Activated naive CD4-positive, alpha-beta T cell treated with anti-CD3 and anti-CD28 coated beads for 36 hours (primary cell): Measurements from ENCODE around the gene SLCO2B1. TPM values are rescaled to one million over a fixed set of nuclear protein-coding genes. Genes with fewer than 3 reads are reported as not detected.

Experiments
- CTCF ChIA-PET: fragments of 350-600 bp; sonication (Branson Sonifier 250); formaldehyde crosslinking; loops from one replicate; lab custom pipeline; 2021; ENCODE audit warnings: antibody characterized with exemption; lab: Charles Lee
- DNase-seq: peaks from one replicate; pipeline ENCODE4 v3.0.0-alpha.2; 2020
- H3K27ac Mint-ChIP-seq: one replicate; pipeline ENCODE4 v1.8.0; 2021; ENCODE audit warnings: mild to moderate bottlenecking, mixed read lengths
- H3K27me3 Mint-ChIP-seq: one replicate; pipeline ENCODE4 v1.8.0; 2021; ENCODE audit warnings: low read depth, mixed read lengths
- H3K36me3 Mint-ChIP-seq: one replicate; pipeline ENCODE4 v1.8.0; 2021; ENCODE audit warnings: low read depth, mixed read lengths
- H3K4me1 Mint-ChIP-seq: one replicate; pipeline ENCODE4 v1.8.0; 2021; ENCODE audit warnings: low read depth, mixed read lengths
- H3K4me3 Mint-ChIP-seq: one replicate; pipeline ENCODE4 v1.8.0; 2021; ENCODE audit warnings: mild to moderate bottlenecking, moderate library complexity, mixed read lengths
- H3K9me3 Mint-ChIP-seq: one replicate; pipeline ENCODE4 v1.8.0; 2021; ENCODE audit warnings: mixed read lengths
- intact Hi-C: fragments of 100-400 bp; cut with micrococcal nuclease; formaldehyde crosslinking; loops from one replicate; pipeline ENCODE4 v1.15.1; 2023
- total RNA-seq, 2 experiments: library from RNA; stranded (reverse); gene quantifications; one replicate each; pipeline ENCODE4 v1.2.3, GENCODE V29; 2021

SLCO2B1 gene
- total RNA-seq, 2 experiments from 2014 or later = not detected

DNA sequence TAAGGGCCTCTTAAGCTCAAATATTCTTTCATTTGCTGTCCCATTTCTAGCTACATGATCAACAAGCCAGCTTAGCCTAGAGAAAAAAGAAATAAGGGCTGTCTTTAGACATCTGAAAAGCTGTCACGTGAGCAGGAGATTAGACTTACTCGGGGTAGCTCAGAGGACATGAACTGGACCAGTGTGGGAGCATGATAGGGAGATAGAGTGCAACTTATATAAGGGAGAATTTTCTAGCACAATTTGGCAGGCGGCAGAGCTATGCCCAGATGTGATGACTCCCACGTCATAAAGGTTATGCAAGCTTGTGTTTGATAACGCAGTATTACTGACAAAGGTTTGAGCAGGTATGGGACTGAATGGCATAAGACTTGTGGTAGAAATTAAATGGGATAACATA is 61.5 kb downstream of the SLCO2B1 start:
- no peak overlapping the region for H3K4me3 Mint-ChIP-seq
- H3K4me1 Mint-ChIP-seq = no peaks in the 10 kb centered on the region
- H3K36me3 Mint-ChIP-seq = no peaks in the 10 kb centered on the region
- H3K27me3 Mint-ChIP-seq = peaks cover 9% of the 10 kb centered on the region
- intact Hi-C loops = no loop called here
- no peak for DNase-seq
- CTCF ChIA-PET = interaction anchor here (0.9 to 4.8 kb wide), 5 partner anchors 15 to 180 kb away, joined by 3 to 20 read pairs (median 5); no protein-coding TSS in a partner anchor
- H3K27ac Mint-ChIP-seq = no peak overlapping the region
- no peaks in the 10 kb centered on the region for H3K9me3 Mint-ChIP-seq

- Mint-ChIP-seq H3K9me3 (no peaks in the 10 kb centered on the region), H3K27me3 (peaks cover 12% of the 10 kb centered on the region), H3K36me3 (no peaks in the 10 kb centered on the region), H3K4me3 (no peak overlapping the region), H3K27ac (no peak overlapping the region), H3K4me1 (no peaks in the 10 kb centered on the region)
- intact Hi-C loops = loop anchor here (1.0 kb wide), 1 partner anchor 20 kb away; no protein-coding TSS in a partner anchor
- CTCF ChIA-PET = interaction anchor here (1.1 to 4.8 kb wide), 7 partner anchors 9 to 76 kb away, joined by 3 to 20 read pairs (median 6); no protein-coding TSS in a partner anchor
- DNase-seq = peak; percentile 92
Measured at GRCh38 chr11:75214411-75214821, 63.5 kb downstream of the SLCO2B1 start.

DNA sequence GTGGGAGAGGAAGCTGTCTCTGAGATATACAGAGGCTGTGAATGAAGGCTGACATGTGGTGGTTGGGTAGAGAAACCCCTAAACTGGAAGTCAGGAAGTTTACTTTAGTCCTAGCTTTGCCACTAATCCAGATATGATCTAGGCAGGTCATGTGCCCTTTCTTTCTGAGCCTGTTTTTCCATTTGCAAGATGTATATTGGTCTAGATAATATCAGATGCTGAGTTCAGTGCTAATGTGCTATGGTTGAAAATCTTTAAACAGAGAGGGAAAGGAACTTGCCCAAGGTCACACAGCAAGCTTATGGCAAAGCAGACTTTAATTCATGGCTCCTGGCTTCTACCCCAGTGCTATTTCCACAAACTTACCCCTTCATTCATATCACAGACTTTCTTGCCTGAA is 63.9 kb downstream of the SLCO2B1 start:
- DNase-seq = no peak
- H3K9me3 Mint-ChIP-seq = no peaks in the 10 kb centered on the region
- H3K36me3 Mint-ChIP-seq = no peaks in the 10 kb centered on the region
- no peak overlapping the region for H3K27ac Mint-ChIP-seq
- no peaks in the 10 kb centered on the region for H3K4me1 Mint-ChIP-seq
- no peak overlapping the region for H3K4me3 Mint-ChIP-seq
- intact Hi-C loops = loop anchor here (1.0 kb wide), 1 partner anchor 19 kb away; no protein-coding TSS in a partner anchor
- peaks cover 12% of the 10 kb centered on the region for H3K27me3 Mint-ChIP-seq
- CTCF ChIA-PET = interaction anchor here (1.1 to 4.8 kb wide), 7 partner anchors 10 to 76 kb away, joined by 3 to 20 read pairs (median 6); no protein-coding TSS in a partner anchor

GRCh38 chr11:75219869-75220268 is 69.0 kb downstream of the SLCO2B1 start:
- intact Hi-C loops = no loop called here
- H3K27me3 Mint-ChIP-seq = peaks cover 10% of the 10 kb centered on the region
- no peaks in the 10 kb centered on the region for H3K4me1 Mint-ChIP-seq
- H3K36me3 Mint-ChIP-seq = no peaks in the 10 kb centered on the region
- no peaks in the 10 kb centered on the region for H3K9me3 Mint-ChIP-seq
- CTCF ChIA-PET = interaction anchor here (2.5 kb wide), 1 partner anchor 21 kb away, joined by 6 read pairs; the partner anchor contains the start of gene TPBGL
- DNase-seq = no peak
- H3K27ac Mint-ChIP-seq = no peak overlapping the region
- H3K4me3 Mint-ChIP-seq = no peak overlapping the region

DNA sequence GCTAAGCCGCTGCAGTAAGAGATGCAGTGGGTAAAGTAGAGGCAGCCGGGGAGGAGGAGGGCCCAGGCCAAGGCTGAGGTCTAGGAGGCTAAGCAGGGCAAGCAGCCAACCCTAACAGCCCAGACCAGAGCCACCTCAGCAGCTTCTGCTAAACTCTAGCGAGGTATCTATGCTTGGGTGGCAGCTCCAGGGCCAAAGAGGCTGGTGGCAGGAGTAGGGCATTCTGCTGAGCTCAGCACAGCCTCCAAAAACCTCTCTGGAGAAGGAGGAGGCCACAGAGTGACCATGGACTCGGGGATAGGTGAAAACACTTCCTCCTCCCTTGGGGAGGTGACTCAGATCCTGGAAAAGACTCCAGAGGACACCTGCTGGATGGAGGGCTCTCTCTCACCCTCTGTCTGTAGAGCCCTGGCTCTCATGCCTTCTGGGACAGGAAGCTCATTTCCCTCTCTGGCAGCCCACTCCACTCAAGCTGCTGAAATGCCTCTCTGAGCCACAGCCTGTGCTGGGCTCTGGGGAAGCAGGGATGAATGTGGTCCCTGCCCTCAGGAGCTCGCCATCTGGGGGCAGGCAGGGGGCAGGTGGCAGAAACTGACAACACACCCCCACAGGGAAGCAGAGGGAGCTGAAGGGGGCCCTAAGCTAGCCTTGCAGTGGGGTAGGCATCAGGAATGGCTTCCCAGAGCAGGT is 73.2 kb downstream of the SLCO2B1 start:
- intact Hi-C loops = no loop called here
- DNase-seq = no peak
- CTCF ChIA-PET = interaction anchor here (1.2 to 1.8 kb wide), 3 partner anchors 17 to 84 kb away, joined by 5 to 6 read pairs (median 5); no protein-coding TSS in a partner anchor
- Mint-ChIP-seq H3K9me3 (no peaks in the 10 kb centered on the region), H3K4me1 (no peaks in the 10 kb centered on the region), H3K27me3 (no peaks in the 10 kb centered on the region), H3K4me3 (no peak overlapping the region), H3K27ac (no peak overlapping the region), H3K36me3 (no peaks in the 10 kb centered on the region)

- Mint-ChIP-seq H3K9me3 (no peaks in the 10 kb centered on the region), H3K36me3 (no peaks in the 10 kb centered on the region), H3K27ac (no peak overlapping the region), H3K27me3 (no peaks in the 10 kb centered on the region), H3K4me1 (no peaks in the 10 kb centered on the region), H3K4me3 (no peak overlapping the region)
- intact Hi-C loops = no loop called here
- CTCF ChIA-PET = interaction anchor here (0.8 to 1.5 kb wide), 2 partner anchors 22 to 203 kb away, joined by 3 to 4 read pairs; no protein-coding TSS in a partner anchor
- no peak for DNase-seq
Measured at GRCh38 chr11:75225794-75226193, 74.9 kb downstream of the SLCO2B1 start.

DNA sequence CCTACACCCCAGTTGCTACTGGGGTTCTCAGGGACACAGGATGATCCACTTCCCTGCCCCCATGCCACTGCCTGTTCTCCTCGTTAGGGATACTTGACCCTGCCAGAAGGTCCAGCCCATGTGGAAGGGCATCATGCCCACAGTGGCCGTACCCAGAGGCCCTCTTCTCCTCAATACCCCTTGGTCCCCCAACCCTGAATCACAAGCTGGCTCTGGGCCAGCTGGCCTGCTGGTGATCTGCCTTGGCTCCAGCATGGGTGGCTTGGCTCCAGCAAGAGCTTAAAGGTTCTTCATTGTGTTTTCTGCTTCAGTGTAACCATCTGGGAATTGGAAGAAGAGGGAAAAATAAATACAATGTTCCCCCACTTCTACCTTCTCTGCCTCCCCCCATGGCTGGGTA is 78.6 kb downstream of the SLCO2B1 start:
- Mint-ChIP-seq H3K4me3 (no peak overlapping the region), H3K27ac (no peak overlapping the region), H3K9me3 (no peaks in the 10 kb centered on the region), H3K36me3 (no peaks in the 10 kb centered on the region), H3K4me1 (no peaks in the 10 kb centered on the region), H3K27me3 (no peaks in the 10 kb centered on the region)
- CTCF ChIA-PET = interaction anchor here (3.5 kb wide), 1 partner anchor 12 kb away, joined by 12 read pairs; no protein-coding TSS in a partner anchor
- intact Hi-C loops = no loop called here
- no peak for DNase-seq

- no peak for DNase-seq
- no peaks in the 10 kb centered on the region for H3K27me3 Mint-ChIP-seq
- H3K27ac Mint-ChIP-seq = no peak overlapping the region
- no peaks in the 10 kb centered on the region for H3K4me1 Mint-ChIP-seq
- H3K4me3 Mint-ChIP-seq = no peak overlapping the region
- H3K36me3 Mint-ChIP-seq = no peaks in the 10 kb centered on the region
- no peaks in the 10 kb centered on the region for H3K9me3 Mint-ChIP-seq
- CTCF ChIA-PET = interaction anchor here (1.5 to 3.5 kb wide), 2 partner anchors 11 to 26 kb away, joined by 5 to 12 read pairs; no protein-coding TSS in a partner anchor
- intact Hi-C loops = no loop called here
Measured at GRCh38 chr11:75230621-75231020, 79.7 kb downstream of the SLCO2B1 start.

- no peaks in the 10 kb centered on the region for H3K9me3 Mint-ChIP-seq
- H3K36me3 Mint-ChIP-seq = no peaks in the 10 kb centered on the region
- no peak overlapping the region for H3K27ac Mint-ChIP-seq
- peaks cover 1% of the 10 kb centered on the region for H3K27me3 Mint-ChIP-seq
- no peaks in the 10 kb centered on the region for H3K4me1 Mint-ChIP-seq
- DNase-seq = peak; percentile 52
- intact Hi-C loops = loop anchor here (1.0 kb wide), 1 partner anchor 19 kb away; no protein-coding TSS in a partner anchor
- H3K4me3 Mint-ChIP-seq = no peak overlapping the region
- CTCF ChIA-PET = interaction anchor here (0.9 to 1.3 kb wide), 3 partner anchors 8 to 94 kb away, joined by 3 to 4 read pairs (median 3); no protein-coding TSS in a partner anchor
Measured at GRCh38 chr11:75233754-75234172, 82.9 kb downstream of the SLCO2B1 start.

- Mint-ChIP-seq H3K9me3 (no peaks in the 10 kb centered on the region), H3K27ac (no peak overlapping the region), H3K36me3 (no peaks in the 10 kb centered on the region), H3K27me3 (peaks cover 16% of the 10 kb centered on the region), H3K4me3 (no peak overlapping the region), H3K4me1 (peaks cover 6% of the 10 kb centered on the region)
- DNase-seq = no peak
- intact Hi-C loops = no loop called here
- CTCF ChIA-PET = interaction anchor here (1.3 to 17.6 kb wide), 4 partner anchors 13 to 94 kb away, joined by 4 to 445 read pairs (median 28); no protein-coding TSS in a partner anchor
Measured at GRCh38 chr11:75236062-75236461, 85.2 kb downstream of the SLCO2B1 start.

DNA sequence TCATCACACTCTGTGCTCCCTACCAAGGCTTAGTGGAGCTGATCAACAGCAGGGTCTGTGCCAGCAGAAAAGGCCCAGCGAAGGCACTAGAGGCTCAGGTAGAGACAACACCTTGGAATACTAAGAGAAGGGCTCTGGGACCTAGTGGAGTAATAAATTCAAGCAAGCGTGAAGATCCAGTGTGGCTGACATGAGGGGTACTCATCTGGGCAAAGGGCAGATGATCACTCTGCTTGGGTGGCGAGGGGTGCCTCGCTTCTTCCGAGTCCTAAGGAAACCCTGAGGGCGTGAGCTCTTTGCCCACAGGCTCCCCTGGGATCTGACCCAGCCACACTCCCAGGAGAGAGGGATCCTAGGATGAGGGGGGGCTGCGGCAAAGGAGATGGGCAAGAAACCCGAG is 86.1 kb downstream of the SLCO2B1 start:
- Mint-ChIP-seq H3K9me3 (no peaks in the 10 kb centered on the region), H3K4me3 (no peak overlapping the region), H3K27me3 (peaks cover 17% of the 10 kb centered on the region), H3K27ac (no peak overlapping the region), H3K36me3 (no peaks in the 10 kb centered on the region), H3K4me1 (peaks cover 6% of the 10 kb centered on the region)
- intact Hi-C loops = no loop called here
- CTCF ChIA-PET = interaction anchor here (1.3 to 17.6 kb wide), 3 partner anchors 13 to 95 kb away, joined by 4 to 445 read pairs (median 47); no protein-coding TSS in a partner anchor
- DNase-seq = no peak
